Breast epithelium (tissue), 4 donors: ENCODE results near the gene CTRB1. TPM values are rescaled to one million over a fixed set of nuclear protein-coding genes. Genes with fewer than 3 reads are reported as not detected.
A peak's percentile ranks its signal among the peaks of the same experiment; 100 is the strongest.

Experiments used
- DNase-seq, 2 donors: peaks; one replicate each; pipeline ENCODE4 v3.0.0-alpha.2; 2019; ENCODE audit warnings: low spot score in 2 of 2
- H3K27ac ChIP-seq, 2 donors: fragments of 200-600 bp; sonication (generic) in 1 of 2; one replicate each; pipeline ENCODE4 v1.5.1; 2016 to 2019; ENCODE audit warnings: mild to moderate bottlenecking in 1 of 2
- H3K27me3 ChIP-seq, 2 donors: fragments of 200-600 bp; sonication (generic) in 1 of 2; one replicate each; pipeline versions ENCODE4 v1.5.1 to v1.6.0; 2017 to 2019; ENCODE audit warnings: control low read depth in 1 of 2, mild to moderate bottlenecking in 1 of 2
- H3K36me3 ChIP-seq: fragments of 200-600 bp; one replicate; pipeline ENCODE4 v1.5.1; 2019
- H3K4me1 ChIP-seq, 2 donors: fragments of 200-600 bp; sonication (generic); one replicate each; pipeline ENCODE4 v1.5.1; 2016 to 2019; ENCODE audit warnings: control low read depth in 1 of 2
- H3K4me3 ChIP-seq, 3 donors: fragments of 200-600 bp; sonication (generic); 1 replicate in 2 of 3; 2 replicates in 1 of 3; pipeline ENCODE4 v1.5.1; 2016 to 2019; ENCODE audit warnings: mild to moderate bottlenecking in 3 of 3, moderate library complexity in 2 of 3
- H3K9me3 ChIP-seq, 2 donors: fragments of 200-600 bp; sonication (generic) in 1 of 2; one replicate each; pipeline ENCODE4 v1.5.1; 2016 to 2019; ENCODE audit warnings: control low read depth in 1 of 2
- CTCF ChIP-seq, 3 donors: fragments of 450-650 bp; IDR thresholded peaks; one replicate each; pipeline ENCODE4 v1.5.1; 2016 to 2017; ENCODE audit warnings: antibody characterized with exemption in 3 of 3, mild to moderate bottlenecking in 3 of 3, moderate library complexity in 3 of 3
- POLR2A ChIP-seq: fragments of 450-650 bp; IDR thresholded peaks from one replicate; pipeline ENCODE4 v1.6.1; 2016; ENCODE audit warnings: antibody characterized with exemption, mild to moderate bottlenecking, moderate library complexity
- POLR2AphosphoS5 ChIP-seq, 3 donors: sonication (generic); formaldehyde crosslinking; IDR thresholded peaks; one replicate each; pipeline ENCODE4 v1.6.1; 2017; ENCODE audit warnings: antibody characterized with exemption in 3 of 3
- intact Hi-C: fragments of 100-400 bp; cut with DNase I; formaldehyde crosslinking; loops from one replicate; pipeline ENCODE4 v1.15.1; 2023; ENCODE audit warnings: low total_unique reads
- total RNA-seq, 3 donors: library from RNA; depleted of rRNA; stranded (reverse); fragments of >200 nt; gene quantifications; one replicate each; pipeline ENCODE4 v1.1.0, GENCODE V29; 2016

CTRB1 gene
- total RNA-seq, 3 donors from 2014 or later: not detected

GRCh38 chr16:75248142-75248535, 29.4 kb downstream of the CTRB1 start:
- H3K27me3 ChIP-seq: no peaks in the 10 kb centered on the region
- H3K4me1 ChIP-seq: peaks cover 33 to 62% of the 10 kb centered on the region in 2 donors
- intact Hi-C loops: no loop called here
- TF ChIP-seq POLR2A: no peak
- no peak for TF ChIP-seq CTCF (IDR thresholded peaks at IDR 0.05)
- H3K4me3 ChIP-seq: peak overlapping the region in 1 of 3 donors; percentile 88
- DNase-seq: no peak
- H3K27ac ChIP-seq: peak overlapping the region; percentile 95 to 98
- no peaks in the 10 kb centered on the region for H3K36me3 ChIP-seq
- H3K9me3 ChIP-seq: no peaks in the 10 kb centered on the region

- peak overlapping the region; percentile 95 to 98 for H3K27ac ChIP-seq
- no peaks in the 10 kb centered on the region for H3K36me3 ChIP-seq
- TF ChIP-seq POLR2AphosphoS5 (IDR thresholded peaks at IDR 0.05): no peak
- TF ChIP-seq POLR2A: no peak
- no peak for TF ChIP-seq CTCF (IDR thresholded peaks at IDR 0.05)
- intact Hi-C loops: no loop called here
- peaks cover 37 to 66% of the 10 kb centered on the region in 2 donors for H3K4me1 ChIP-seq
- peak overlapping the region in 1 of 3 donors; percentile 88 for H3K4me3 ChIP-seq
- H3K27me3 ChIP-seq: no peaks in the 10 kb centered on the region
- no peaks in the 10 kb centered on the region for H3K9me3 ChIP-seq
- DNase-seq: no peak
Observed at GRCh38 chr16:75248536-75249380, 30.0 kb downstream of the CTRB1 start.

GRCh38 chr16:75249441-75249840, 30.7 kb downstream of the CTRB1 start:
- intact Hi-C loops: no loop called here
- TF ChIP-seq POLR2A (no peak), CTCF (IDR thresholded peaks at IDR 0.05) (no peak), POLR2AphosphoS5 (IDR thresholded peaks at IDR 0.05) (no peak)
- Histone ChIP-seq H3K4me1 (peaks cover 34 to 60% of the 10 kb centered on the region in 2 donors), H3K9me3 (no peaks in the 10 kb centered on the region), H3K4me3 (peak overlapping the region in 2 of 3 donors; percentile 74 to 88), H3K36me3 (no peaks in the 10 kb centered on the region), H3K27me3 (no peaks in the 10 kb centered on the region), H3K27ac (peak overlapping the region; percentile 95 to 98)
- no peak for DNase-seq

- DNase-seq: peak in 1 of 2 donors; percentile 57
- peak overlapping the region; percentile 95 to 98 for H3K27ac ChIP-seq
- TF ChIP-seq POLR2A (no peak), POLR2AphosphoS5 (IDR thresholded peaks at IDR 0.05) (no peak), CTCF (IDR thresholded peaks at IDR 0.05) (no peak)
- H3K9me3 ChIP-seq: no peaks in the 10 kb centered on the region
- peaks cover 38 to 59% of the 10 kb centered on the region in 2 donors for H3K4me1 ChIP-seq
- H3K36me3 ChIP-seq: no peaks in the 10 kb centered on the region
- peak overlapping the region; percentile 71 to 88 (median 74) for H3K4me3 ChIP-seq
- H3K27me3 ChIP-seq: no peaks in the 10 kb centered on the region
- intact Hi-C loops: loop anchor here (10.0 kb wide), 1 partner anchor 135 kb away; no protein-coding TSS in a partner anchor
Observed at GRCh38 chr16:75250089-75250808, 31.5 kb downstream of the CTRB1 start.
